Measurements from ENCODE around the gene NLRP1. TPM values are rescaled to one million over a fixed set of nuclear protein-coding genes. Genes with fewer than 3 reads are reported as not detected.

The NLRP1 gene
- total RNA-seq, 1 donor from 2014 or later: 48.1 TPM

DNA sequence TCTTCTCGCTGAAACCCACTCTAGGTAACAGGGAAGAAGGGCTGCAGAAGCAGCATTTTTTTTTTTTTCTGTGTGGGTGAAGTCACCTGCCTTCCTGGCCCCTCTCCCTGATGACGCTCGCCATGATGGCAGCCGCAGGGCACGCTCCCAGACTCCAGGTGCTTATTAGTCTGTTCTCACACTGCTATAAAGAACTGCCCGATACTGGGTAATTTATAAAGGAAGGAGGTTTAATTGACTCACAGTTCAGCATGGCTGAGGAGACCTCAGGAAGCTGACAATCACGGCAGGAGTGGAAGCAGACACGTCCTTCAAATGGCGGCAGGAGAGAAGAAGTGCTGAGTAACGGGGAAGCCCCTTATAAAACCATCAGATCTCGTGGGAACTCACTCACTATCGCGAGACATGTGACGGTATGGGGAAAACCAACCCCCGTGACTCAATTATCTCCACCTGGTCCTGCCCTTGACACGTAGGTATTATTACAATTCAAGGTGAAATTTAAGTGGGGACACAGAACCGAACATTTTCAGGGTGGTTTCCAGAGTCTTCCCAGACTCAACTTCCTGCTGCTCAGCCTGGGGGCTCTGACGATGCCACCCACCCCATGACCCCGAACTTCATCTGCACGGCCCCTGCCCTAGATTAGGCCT is 34.9 kb upstream of the NLRP1 start:
- Histone ChIP-seq H3K36me3 (ENCODE audit: insufficient read depth, low read length) (no peaks in the 10 kb centered on the region), H3K9ac (ENCODE audit: low read length) (no peak overlapping the region), H3K27me3 (ENCODE audit: insufficient read depth, low read length) (no peaks in the 10 kb centered on the region), H2AFZ (ENCODE audit: low read depth, low read length) (no peak overlapping the region), H3K4me1 (ENCODE audit: insufficient read depth, low read length) (no peaks in the 10 kb centered on the region), H3K79me2 (ENCODE audit: insufficient read depth, low read length) (no peaks in the 10 kb centered on the region), H3K4me3 (ENCODE audit: insufficient read depth, low read depth, low read length) (no peak overlapping the region), H3K27ac (ENCODE audit: low read depth, low read length) (no peak overlapping the region), H3K9me3 (ENCODE audit: insufficient read depth, low read depth, low read length) (no peaks in the 10 kb centered on the region), H4K20me1 (ENCODE audit: insufficient read depth, low read length) (no peaks in the 10 kb centered on the region), H3K4me2 (ENCODE audit: low read length) (no peak overlapping the region)
- Mint-ChIP-seq H3K4me1 (ENCODE audit: low read depth, unreplicated experiment) (no peaks in the 10 kb centered on the region), H3K4me3 (ENCODE audit: unreplicated experiment) (no peak overlapping the region), H3K9me3 (ENCODE audit: unreplicated experiment) (peaks cover 3% of the 10 kb centered on the region), H3K27ac (ENCODE audit: unreplicated experiment) (no peak overlapping the region), H3K36me3 (ENCODE audit: low read depth, unreplicated experiment) (no peaks in the 10 kb centered on the region), H3K27me3 (ENCODE audit: low read depth, unreplicated experiment) (peaks cover 27% of the 10 kb centered on the region)
- no peak for TF ChIP-seq EZH2 (IDR thresholded peaks at IDR 0.05; ENCODE audit: insufficient read depth, low read length)
- no peak for TF ChIP-seq CTCF (IDR thresholded peaks at IDR 0.05; ENCODE audit: insufficient read depth, low read depth, low read length)
- DNase-seq (ENCODE audit: low read depth): no peak
- FAIRE-seq: no peak

GRCh38 chr17:5618476-5618875 is 34.2 kb upstream of the NLRP1 start:
- H3K4me1 Mint-ChIP-seq (ENCODE audit: low read depth, unreplicated experiment): no peaks in the 10 kb centered on the region
- H3K27ac Mint-ChIP-seq (ENCODE audit: unreplicated experiment): no peak overlapping the region
- FAIRE-seq (no peak), DNase-seq (ENCODE audit: low read depth) (no peak)
- H3K4me1 ChIP-seq (ENCODE audit: insufficient read depth, low read length): no peaks in the 10 kb centered on the region
- H3K27ac ChIP-seq (ENCODE audit: low read depth, low read length): no peak overlapping the region
- H3K4me3 Mint-ChIP-seq (ENCODE audit: unreplicated experiment): no peak overlapping the region
- no peaks in the 10 kb centered on the region for H4K20me1 ChIP-seq (ENCODE audit: insufficient read depth, low read length)
- no peaks in the 10 kb centered on the region for H3K36me3 Mint-ChIP-seq (ENCODE audit: low read depth, unreplicated experiment)
- peaks cover 34% of the 10 kb centered on the region for H3K27me3 Mint-ChIP-seq (ENCODE audit: low read depth, unreplicated experiment)
- peaks cover 3% of the 10 kb centered on the region for H3K9me3 Mint-ChIP-seq (ENCODE audit: unreplicated experiment)
- no peak overlapping the region for H3K4me3 ChIP-seq (ENCODE audit: insufficient read depth, low read depth, low read length)
- no peaks in the 10 kb centered on the region for H3K36me3 ChIP-seq (ENCODE audit: insufficient read depth, low read length)
- no peaks in the 10 kb centered on the region for H3K79me2 ChIP-seq (ENCODE audit: insufficient read depth, low read length)
- TF ChIP-seq EZH2 (IDR thresholded peaks at IDR 0.05; ENCODE audit: insufficient read depth, low read length) (no peak), CTCF (IDR thresholded peaks at IDR 0.05; ENCODE audit: insufficient read depth, low read depth, low read length) (no peak)
- H3K9me3 ChIP-seq (ENCODE audit: insufficient read depth, low read depth, low read length): no peaks in the 10 kb centered on the region
- no peak overlapping the region for H2AFZ ChIP-seq (ENCODE audit: low read depth, low read length)
- no peak overlapping the region for H3K4me2 ChIP-seq (ENCODE audit: low read length)
- no peaks in the 10 kb centered on the region for H3K27me3 ChIP-seq (ENCODE audit: insufficient read depth, low read length)
- H3K9ac ChIP-seq (ENCODE audit: low read length): no peak overlapping the region

DNA sequence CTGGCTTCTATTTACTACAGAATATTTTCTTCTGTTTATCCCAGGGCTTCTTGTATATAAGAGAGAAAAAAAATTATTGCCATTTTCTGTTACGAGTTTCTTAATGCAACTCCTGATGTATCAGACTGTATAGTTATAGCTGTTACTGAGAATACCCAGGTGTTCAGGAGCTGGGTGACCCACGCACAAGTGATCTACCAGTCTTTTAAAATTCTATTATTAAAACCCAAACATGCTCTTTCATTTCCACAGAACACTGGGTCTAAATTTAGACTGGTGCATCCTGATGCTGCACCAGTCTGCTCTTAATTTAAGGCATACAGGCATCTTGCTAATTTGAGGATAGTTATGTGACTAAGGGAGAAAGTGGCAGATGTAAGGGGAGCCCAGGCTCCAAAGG is 31.2 kb upstream of the NLRP1 start:
- Histone ChIP-seq H3K4me2 (ENCODE audit: low read length) (no peak overlapping the region), H2AFZ (ENCODE audit: low read depth, low read length) (no peak overlapping the region), H3K9me3 (ENCODE audit: insufficient read depth, low read depth, low read length) (no peaks in the 10 kb centered on the region), H3K4me3 (ENCODE audit: insufficient read depth, low read depth, low read length) (no peak overlapping the region), H3K27me3 (ENCODE audit: insufficient read depth, low read length) (no peaks in the 10 kb centered on the region), H3K79me2 (ENCODE audit: insufficient read depth, low read length) (no peaks in the 10 kb centered on the region), H3K4me1 (ENCODE audit: insufficient read depth, low read length) (no peaks in the 10 kb centered on the region), H4K20me1 (ENCODE audit: insufficient read depth, low read length) (no peaks in the 10 kb centered on the region), H3K9ac (ENCODE audit: low read length) (no peak overlapping the region), H3K36me3 (ENCODE audit: insufficient read depth, low read length) (no peaks in the 10 kb centered on the region), H3K27ac (ENCODE audit: low read depth, low read length) (no peak overlapping the region)
- Mint-ChIP-seq H3K27me3 (ENCODE audit: low read depth, unreplicated experiment) (peaks cover 30% of the 10 kb centered on the region), H3K27ac (ENCODE audit: unreplicated experiment) (no peak overlapping the region), H3K4me1 (ENCODE audit: low read depth, unreplicated experiment) (no peaks in the 10 kb centered on the region), H3K9me3 (ENCODE audit: unreplicated experiment) (peaks cover 3% of the 10 kb centered on the region), H3K4me3 (ENCODE audit: unreplicated experiment) (no peak overlapping the region), H3K36me3 (ENCODE audit: low read depth, unreplicated experiment) (no peaks in the 10 kb centered on the region)
- DNase-seq (ENCODE audit: low read depth) (no peak), FAIRE-seq (no peak)
- TF ChIP-seq EZH2 (IDR thresholded peaks at IDR 0.05; ENCODE audit: insufficient read depth, low read length): no peak
- no peak for TF ChIP-seq CTCF (IDR thresholded peaks at IDR 0.05; ENCODE audit: insufficient read depth, low read depth, low read length)

Measured in astrocyte (in vitro differentiated cells and primary cell).